GM21786 (cell line): ENCODE data around the gene DLG2.
"Not testable (repeated sequence)": the region's sequence is repeated elsewhere in the genome, so short reads cannot be mapped to it uniquely, and the experiment has no call there.

ENCODE experiments used
- ATAC-seq: cut with Tn5 transposase; IDR thresholded peaks from one replicate; pipeline ENCODE4 v1.9.1; 2021; ENCODE audit not compliant: unreplicated experiment

The DLG2 gene

GRCh38 chr11:85238906-85239305 lies 388.2 kb downstream of the DLG2 start:
- ATAC-seq, result no peak

DNA sequence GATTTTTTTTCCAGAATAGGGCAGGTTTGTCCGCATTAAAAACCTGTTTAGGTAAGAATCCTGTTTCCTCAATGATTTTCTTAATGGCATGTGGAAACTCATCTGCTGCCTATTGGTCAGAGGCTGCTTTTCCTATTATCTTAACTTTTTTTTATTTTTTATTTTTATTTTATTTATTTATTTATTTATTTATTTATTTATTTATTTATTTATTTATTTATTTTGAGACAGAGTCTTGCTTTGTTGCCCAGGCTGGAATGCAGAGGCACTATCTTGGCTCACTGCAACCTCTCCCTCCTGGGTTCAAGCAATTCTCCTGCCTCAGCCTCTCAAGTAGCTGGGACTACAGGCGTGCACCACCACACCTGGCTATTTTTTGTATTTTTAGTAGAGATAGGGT lies 389.1 kb downstream of the DLG2 start:
- ATAC-seq, result not testable (repeated sequence)

- ATAC-seq, result no peak
Measured at GRCh38 chr11:85236211-85236610, 390.9 kb downstream of the DLG2 start.

- ATAC-seq, result no peak
Measured at GRCh38 chr11:85232559-85232958, 394.6 kb downstream of the DLG2 start.

- no peak for ATAC-seq
Measured at GRCh38 chr11:85231588-85231987, 395.6 kb downstream of the DLG2 start.

GRCh38 chr11:85229723-85230122 lies 397.4 kb downstream of the DLG2 start:
- not testable (repeated sequence) for ATAC-seq

DNA sequence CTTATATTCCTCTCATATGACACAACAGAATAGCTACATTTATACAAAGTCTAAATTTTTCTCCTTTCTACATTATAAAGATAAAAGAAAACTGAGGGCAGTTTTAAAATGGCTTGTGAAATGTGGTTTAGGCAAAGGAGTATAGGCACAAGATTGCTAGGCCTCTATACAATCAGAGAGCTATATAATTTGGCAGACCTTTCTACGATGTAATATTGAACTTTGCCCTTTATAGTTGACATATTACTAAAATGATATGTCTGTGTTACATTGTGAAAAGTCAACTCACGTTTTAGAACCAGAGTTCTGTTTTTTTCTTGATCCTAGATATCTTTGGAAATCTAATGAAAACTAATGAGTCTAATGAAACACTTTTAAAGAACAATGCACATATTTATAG lies 430.2 kb downstream of the DLG2 start:
- ATAC-seq, result no peak

GRCh38 chr11:85195934-85196333 lies 431.2 kb downstream of the DLG2 start:
- no peak for ATAC-seq

DNA sequence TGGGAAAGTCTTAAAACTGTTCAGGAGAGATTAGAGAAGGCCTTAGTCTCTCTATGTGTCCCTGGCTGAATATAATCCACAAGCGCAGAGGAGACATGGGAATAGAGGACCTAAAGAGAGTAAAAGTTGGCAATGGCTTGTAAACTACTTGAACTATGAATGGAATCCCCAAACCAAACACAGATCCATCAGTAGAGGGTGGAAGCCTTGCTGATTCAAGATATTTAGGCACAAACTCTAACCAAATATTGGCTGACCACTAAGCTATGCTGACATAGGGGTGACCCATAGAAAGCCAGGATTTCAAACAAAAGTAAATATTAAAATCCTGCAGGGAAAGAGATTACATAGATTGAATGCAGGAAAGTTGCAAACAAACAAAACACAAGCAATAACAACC lies 439.2 kb downstream of the DLG2 start:
- no peak for ATAC-seq

GRCh38 chr11:85184721-85185120 lies 442.4 kb downstream of the DLG2 start:
- no peak for ATAC-seq

GRCh38 chr11:85182441-85183387 lies 444.4 kb downstream of the DLG2 start:
- peak; percentile 83 for ATAC-seq

GRCh38 chr11:85180528-85180927 lies 446.6 kb downstream of the DLG2 start:
- no peak for ATAC-seq

- ATAC-seq, result no peak
Measured at GRCh38 chr11:85171648-85172257, 455.4 kb downstream of the DLG2 start.

DNA sequence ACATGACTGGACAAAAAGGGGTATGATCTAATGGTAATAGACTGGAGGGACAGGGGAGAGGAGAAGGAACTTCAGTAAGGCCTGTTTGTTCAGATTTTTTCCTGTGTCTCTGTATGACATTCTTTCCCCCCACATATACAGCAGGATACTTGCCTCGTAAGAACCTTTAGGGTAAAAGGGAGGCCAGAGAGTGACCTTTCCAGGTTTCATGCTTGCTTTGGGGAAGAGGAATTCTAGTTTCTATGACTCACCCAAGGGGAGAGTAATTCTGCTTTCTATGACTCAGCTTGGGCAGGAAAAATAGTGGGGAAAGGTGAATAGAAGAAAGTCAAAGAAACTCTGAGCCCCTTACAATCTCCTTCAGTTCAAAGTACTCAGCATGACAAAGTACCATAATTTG lies 457.0 kb downstream of the DLG2 start:
- ATAC-seq, result no peak

- no peak for ATAC-seq
Measured at GRCh38 chr11:85167471-85167870, 459.7 kb downstream of the DLG2 start.

- no peak for ATAC-seq
Measured at GRCh38 chr11:85167038-85167437, 460.1 kb downstream of the DLG2 start.

DNA sequence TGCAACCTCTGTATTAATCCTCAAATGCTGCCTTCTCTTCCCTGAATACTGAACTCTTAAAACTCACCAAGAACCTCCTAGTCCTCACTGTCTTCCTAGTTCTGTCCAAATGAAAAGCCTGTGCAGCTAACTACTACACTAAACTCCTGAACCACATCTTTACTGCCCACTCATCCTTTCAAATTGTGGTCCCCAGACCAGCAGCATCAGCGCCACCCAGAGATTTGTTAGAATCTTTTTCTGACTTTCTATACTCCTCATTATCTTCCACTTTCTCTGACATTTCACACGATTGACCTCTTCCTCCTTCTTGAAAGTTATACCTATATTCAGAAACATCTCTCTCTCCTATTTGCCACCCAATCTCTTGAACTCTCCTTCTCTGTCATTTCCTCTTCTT lies 461.3 kb downstream of the DLG2 start:
- ATAC-seq, result peak; percentile 56

- no peak for ATAC-seq
Measured at GRCh38 chr11:85164743-85165142, 462.4 kb downstream of the DLG2 start.

- no peak for ATAC-seq
Measured at GRCh38 chr11:85154294-85154693, 472.9 kb downstream of the DLG2 start.

GRCh38 chr11:85137597-85137996 lies 489.5 kb downstream of the DLG2 start:
- ATAC-seq, result no peak

DNA sequence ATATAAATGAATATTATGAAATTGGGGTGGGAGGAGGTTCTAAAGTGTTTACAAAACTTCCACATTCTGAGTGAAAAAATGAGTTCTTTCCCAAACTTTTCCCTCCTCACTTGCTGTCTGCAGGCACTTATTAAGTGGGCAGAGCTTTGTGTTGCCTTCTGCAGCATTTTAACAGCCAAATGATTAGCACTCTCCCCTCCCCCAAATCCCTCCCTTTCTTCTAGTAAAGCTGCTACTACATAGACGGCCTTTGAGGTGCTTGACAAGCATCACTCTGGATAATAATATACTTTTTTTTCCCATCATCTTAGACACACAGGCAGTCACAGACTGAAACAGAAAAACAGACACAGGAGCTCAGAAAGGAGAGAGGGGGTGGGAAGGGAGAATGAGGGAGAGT lies 493.5 kb downstream of the DLG2 start:
- no peak for ATAC-seq

GRCh38 chr11:85132851-85133585 lies 494.1 kb downstream of the DLG2 start:
- ATAC-seq, result no peak
